Activated CD4-positive, CD25-positive, alpha-beta regulatory T cell (primary cell): ENCODE data around the gene UBE2I.

Experiments
- DNase-seq, 4 experiments: peaks; one replicate each; lab custom pipeline; 2025; lab: John Stamatoyannopoulos, UW

UBE2I gene

DNA sequence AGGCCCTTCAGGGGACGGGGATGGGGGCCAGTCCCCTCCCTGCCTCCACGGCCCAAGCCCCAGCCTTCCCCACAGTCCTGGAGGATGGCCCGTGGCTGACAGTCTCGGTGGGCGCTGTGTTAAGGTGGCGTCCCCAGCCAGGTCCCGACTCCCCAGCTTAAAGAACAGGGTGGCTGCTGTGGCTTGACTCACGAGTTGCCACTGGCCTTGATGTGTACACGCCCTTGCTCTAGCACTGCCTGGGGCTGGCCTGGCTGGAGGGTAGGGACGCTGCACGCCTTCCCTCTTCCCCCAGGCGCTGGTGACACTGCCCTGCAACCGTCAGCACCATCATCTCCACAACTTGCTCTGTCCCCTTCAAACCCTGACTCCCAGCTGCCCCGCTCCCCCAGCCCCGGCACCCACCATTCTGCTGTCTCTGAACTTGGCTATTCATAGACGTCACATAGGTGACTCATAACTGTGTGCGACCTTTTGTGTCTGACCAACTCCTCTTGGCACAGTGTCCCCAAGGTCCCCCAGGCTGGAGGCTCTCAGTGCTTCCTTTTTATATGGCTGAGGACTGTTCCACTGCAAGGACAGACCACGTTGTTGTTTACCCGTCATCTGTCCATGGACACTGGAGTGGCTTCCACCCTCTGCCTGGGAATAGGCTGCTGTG lies 48.6 kb downstream of the UBE2I start:
- DNase-seq, result no peak

DNA sequence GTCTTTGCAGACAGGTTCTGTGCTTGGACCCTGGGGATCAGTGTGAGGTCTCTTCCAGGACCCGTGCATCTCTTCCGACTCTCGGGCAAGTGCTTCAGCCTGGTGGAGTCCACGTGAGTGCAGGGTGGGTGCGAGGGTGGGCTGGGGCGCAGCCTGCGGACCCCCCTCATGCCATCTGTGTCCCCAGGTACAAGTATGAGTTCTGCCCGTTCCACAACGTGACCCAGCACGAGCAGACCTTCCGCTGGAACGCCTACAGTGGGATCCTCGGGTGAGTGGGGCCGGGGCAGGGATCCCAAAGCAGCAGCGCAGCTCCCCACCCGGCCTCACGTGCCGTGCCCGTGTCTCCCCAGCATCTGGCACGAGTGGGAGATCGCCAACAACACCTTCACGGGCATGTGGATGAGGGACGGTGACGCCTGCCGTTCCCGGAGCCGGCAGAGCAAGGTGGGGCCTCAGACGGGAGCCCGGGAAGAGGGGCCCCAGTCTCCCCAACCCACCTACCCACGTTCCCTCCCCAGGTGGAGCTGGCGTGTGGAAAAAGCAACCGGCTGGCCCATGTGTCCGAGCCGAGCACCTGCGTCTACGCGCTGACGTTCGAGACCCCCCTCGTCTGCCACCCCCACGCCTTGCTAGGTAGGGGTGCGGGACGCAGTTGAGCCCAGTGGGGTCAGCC lies 52.4 kb downstream of the UBE2I start:
- DNase-seq, result no peak

DNA sequence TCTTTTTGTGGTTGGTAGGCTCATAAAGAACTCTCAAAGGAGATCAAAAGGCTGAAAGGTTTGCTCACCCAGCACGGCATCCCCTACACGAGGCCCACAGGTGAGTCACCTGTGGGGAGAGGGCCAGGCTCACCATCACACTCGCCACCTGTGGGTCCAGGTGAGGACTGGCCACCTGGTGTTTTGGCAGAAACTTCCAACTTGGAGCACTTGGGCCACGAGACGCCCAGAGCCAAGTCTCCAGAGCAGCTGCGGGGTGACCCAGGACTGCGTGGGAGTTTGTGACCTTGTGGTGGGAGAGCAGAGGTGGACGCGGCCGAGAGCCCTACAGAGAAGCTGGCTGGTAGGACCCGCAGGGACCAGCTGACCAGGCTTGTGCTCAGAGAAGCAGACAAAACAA lies 53.4 kb downstream of the UBE2I start:
- no peak for DNase-seq

DNA sequence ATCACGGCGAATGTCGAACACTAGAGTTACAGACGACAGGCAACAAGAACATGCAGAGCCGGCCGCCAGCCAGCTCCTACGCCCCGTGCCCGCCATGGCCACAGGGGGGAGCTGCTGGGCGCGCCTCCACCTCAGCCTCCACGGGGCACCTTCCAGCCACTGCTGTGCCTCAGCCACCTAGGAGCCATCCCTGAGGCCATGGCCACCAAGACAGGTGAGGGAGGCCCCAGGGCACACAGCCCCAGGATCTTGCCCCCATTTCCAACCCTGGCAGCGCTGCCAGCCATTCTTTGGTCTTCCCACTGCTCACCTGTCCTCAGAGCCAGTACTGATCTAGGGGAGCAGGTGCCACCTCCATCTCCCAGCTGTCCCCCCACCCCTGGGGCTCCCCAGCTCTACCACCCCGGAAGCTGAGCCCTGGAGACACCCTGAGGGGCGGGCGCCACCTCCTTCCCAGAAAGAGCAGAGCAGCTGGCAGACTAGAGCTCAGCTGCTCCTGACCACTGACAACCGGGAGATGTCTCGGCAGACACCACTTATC lies 54.1 kb downstream of the UBE2I start:
- DNase-seq, result peak; percentile 46 to 63 (median 56)

DNA sequence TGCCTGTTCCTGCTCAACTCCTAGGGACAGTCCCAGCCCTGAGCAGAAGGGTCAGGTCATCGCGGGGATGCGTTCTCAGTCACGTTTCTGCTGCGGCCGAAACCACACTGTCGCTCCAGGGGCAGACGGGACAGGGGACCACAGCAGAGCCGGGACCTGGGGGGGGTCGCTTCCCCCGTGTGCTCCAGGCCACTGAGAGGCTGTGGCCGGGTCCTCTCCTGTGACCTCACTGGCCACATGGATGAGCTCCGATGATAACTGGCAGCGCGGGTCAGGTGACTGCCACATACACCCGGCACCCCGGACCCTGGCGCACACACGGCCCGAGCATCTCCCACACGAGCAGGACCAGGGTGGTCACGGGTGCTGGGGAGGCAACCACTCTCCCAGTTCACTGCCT lies 55.1 kb downstream of the UBE2I start:
- no peak for DNase-seq

DNA sequence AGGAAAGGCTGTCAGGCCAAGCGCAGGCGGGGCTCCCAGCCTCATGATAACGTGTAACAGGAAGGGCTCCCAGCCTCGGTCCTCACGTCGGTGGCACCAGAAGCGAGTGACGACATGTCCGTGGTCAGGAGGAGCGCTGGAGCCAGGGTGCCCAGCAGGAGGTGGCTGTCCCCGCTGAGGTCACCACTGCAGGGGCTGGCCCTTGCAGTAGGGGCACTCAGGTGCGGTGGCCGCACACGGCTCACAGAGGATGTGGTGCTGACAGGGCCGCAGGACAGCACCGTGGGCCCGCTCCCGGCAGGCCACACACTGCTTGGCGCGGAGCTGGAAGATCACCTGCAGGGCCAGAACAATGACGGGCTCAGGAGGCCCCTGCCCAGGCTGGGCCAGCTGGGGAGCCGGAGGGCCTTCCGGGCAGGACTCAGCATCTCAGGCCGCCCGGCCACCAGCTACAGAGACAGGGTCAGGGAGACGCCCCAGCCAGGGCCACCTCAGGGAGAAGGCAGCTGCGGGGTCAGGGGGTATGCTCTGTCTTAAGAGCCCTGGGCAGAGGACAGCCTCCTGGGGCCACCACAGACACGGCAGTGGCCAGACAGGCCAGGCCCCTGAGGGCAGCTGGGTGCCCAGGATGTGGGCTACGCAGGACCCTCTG lies 56.8 kb downstream of the UBE2I start:
- DNase-seq, result no peak

DNA sequence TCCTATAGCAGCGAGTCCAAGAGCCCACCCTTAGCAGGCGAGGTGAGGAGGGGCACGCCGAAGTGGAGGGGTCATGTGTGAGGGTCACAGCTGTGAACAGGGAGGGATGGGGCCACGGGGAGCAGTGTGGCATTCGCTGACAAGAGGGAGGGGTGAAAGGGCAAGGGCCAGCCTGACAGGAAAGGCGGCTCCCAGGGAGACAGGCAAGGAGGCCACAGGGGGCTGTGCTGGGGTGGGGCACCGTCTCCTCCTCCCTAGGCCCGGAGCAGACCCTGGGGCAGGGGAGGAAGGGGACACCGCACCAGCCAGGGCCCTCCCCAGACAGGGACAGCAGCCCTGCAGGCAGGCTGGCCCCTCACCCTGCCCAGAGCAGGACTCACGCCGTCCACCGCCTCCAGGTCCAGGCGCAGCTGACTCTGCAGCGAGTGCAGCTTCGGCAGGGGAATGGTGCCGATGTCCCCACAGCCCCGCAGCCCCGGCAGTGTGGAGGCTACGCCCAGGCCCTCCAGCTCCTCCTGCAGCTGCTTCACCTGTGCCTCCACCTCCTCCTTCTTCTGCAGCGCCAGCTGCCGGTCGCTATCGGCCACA lies 57.4 kb downstream of the UBE2I start:
- DNase-seq, result no peak

DNA sequence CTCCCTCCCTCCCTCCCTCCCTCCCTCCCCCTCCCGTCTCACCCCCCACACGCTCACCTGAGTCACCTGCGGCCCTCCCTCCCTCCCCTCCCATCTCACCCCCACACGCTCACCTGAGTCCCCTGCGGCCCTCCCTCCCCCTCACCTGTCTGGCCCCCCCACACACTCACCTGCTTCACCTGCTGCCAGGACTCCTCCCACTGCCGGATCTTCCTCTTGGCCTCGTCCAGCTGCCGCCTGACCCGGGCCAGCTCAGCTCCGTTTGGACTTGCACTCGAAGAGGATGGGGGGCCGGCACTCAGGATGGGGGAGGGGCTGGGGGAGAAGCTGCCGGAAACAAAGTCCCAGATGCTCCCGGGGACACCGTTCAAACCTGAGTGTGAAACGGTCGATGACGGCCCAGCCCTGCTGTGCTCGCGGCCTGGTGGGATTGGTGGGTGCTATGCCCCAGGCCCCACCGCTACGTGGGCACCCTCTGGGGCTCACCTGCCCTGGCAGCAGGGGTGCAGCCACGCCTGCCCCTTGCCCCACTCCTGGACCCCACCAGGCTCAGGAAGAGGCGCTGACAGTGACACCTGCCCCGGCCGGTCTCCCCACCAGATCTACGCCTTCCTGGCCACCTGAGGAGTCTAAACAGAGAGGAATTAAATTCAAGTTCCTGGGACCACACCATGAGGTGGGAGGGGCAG lies 58.2 kb downstream of the UBE2I start:
- DNase-seq, result no peak

DNA sequence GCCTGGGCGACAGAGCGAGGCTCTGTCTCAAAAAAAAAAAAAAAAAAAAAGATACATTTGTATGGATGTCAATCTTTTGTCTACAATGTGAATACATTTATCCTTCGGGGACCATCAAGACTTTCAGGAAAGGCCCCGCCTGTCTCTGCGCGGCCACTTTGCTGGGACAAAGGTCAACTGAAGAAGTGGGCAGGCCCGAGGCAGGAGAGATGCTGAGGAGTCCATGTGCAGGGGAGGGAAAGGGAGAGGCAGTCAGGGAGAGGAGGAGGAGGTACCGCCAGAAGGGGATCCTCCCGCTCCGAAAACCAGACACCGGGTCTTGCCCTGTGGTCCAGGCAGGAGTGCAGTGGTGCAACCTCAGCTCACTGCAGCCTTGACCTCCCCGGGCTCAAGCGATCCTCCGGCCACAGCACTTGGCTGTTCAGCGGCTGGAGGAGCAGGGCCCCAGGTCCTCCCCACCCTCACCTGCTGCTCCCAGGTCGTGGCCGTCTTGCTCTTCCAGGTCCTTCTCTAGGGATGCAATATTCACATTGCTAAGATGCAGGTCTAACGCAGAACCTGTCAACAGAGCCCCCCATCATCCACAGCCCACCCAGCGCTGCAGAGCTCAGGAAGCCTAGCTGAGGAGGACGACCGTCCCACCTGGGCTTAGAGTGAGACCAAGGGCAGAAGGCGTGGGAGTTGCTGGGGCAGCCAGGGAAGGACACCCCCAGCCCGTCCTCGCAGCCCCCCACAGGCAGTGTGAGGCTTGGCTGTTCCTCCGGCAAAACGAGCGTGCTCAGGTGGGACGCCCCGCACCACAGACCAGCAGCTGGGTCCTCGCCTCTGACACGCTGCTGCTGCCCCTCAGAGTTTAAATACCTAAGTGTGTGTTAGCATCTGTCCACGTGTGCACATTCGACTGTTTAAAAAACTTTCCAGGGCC lies 61.9 kb downstream of the UBE2I start:
- DNase-seq, result no peak

DNA sequence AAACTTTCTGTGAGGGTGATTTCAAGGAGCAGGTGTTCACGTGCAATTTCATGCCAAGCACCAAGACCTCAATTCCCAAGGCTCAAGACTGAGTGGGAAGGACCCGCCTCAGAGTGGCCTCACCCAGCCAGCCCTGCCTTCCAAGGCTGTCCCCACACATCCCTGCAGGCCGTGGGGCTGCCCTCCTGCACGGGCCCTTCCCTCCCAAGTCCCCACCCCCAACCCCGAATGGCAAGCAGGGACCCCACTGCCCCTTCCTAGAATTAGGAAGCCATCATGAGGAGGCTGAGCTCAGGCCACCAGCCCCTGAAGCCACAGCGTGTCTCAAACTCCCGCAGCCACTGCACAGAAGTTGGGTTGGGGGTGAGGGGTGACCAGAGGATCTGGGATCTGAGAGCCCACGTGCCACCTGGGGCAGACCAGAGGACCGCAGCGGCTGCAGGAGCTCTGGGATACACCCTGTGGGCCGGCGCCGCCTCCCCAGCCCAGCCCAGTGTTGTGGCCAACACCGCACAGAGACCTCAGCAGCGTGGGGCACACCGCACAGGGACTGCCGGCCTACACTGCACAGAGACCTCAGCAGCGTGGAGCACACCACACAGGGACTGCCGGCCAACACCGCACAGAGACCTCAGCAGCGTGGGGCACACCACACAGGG lies 63.0 kb downstream of the UBE2I start:
- DNase-seq, result no peak

DNA sequence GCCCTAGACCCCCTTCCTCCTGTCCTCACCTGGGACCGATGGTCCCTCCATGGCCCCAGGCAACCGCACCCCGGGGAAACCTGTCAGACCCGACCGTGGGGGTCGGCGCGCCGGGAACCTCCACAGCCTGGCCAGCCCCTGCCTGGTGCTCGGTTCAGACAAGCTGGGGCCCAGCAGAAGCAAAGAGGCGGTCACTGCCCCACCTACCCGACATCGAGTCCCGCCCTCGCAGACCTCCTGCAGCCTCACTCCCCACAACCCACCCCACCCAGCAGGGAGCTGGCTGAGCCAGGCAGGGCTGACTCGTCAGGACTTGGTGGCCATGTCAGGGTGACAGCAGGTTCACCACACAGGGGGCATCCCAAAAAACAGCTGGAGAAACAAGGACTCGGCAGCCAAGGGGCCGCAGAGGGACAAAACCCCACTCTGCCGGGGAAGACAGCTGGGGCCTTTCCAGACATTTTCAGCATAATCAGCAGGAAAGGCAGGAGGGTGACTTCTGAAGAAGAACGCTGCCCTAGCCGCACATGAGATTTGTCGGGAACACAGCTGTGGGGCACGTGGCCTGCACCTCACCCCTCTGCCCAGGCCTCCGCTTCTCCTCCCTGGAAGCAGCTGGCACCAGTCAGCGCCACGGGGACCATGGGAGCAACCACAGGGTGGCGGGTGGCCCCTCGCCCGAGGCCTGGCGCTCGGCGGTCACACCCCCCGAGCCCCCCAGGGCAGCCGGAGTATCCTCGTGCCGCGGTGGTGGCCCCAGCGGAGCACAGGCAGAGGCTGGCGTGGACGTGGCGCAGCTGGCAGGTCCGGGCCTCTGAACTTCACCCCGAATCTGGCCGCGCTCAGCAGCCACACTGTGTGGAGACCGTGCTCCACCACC lies 65.2 kb downstream of the UBE2I start:
- DNase-seq, result no peak

DNA sequence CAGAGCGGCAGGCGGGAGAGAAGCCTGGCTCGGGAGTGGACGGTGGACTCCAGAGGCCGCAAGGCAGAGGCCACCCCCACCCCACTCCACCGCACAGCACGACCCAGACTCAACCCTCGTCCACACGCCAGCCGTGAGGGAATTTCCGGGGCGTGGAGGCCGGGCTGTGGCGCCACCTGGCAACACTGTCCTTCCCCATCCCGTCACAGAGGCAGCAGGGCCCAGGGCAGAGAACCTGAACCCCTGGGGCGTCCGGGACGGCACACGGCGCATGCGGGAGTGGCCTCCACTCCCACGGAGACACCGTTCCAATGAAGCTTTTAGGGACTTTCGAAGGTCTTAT lies 65.8 kb downstream of the UBE2I start:
- no peak for DNase-seq

DNA sequence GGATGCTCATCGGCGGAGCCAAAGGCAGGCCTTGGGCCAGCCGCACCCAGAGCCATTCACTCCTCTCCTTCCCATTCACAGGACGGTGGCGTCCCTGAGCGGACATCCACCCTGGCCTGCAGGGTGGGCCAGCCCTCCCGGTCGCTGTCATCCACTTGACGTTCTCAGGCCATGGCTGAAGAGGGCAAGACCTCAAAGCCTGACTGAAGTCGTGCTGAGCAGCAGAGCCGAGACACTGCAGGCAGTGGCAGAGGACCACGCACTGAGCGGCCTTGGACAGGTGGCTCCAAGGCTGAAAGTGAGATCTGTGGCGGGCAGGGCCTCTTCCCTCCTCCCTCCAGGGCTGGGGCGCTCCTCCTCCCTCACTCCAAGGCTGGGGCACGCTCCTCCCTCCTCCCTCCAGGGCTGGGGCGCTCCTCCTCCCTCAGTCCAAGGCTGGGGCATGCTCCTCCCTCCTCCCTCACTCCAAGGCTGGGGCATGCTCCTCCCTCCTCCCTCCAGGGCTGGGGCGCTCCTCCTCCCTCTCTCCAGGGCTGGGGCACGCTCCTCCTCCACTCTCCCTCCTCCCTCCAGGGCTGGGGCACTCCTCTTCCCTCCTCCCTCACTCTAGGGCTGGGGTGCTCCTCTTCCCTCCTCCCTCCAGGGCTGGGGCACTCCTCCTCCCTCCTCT lies 66.4 kb downstream of the UBE2I start:
- DNase-seq, result no peak
